GM12875 (cell line): Measurements from ENCODE around the gene PGAP6.
"Not testable (repeated sequence)": the region's sequence is repeated elsewhere in the genome, so short reads cannot be mapped to it uniquely, and the experiment has no call there.

Experiments
- H3K4me3 ChIP-seq: one replicate; pipeline ENCODE4 v1.5.1; 2011; ENCODE audit warnings: low read depth, low read length, control low read depth
- TF ChIP-seq, protein P1 (sequence below): IDR thresholded peaks from 2 replicates; pipeline ENCODE4 v1.5.1; 2011; ENCODE audit warnings: low read depth, mild to moderate bottlenecking, control low read depth, inconsistent platforms, low read length, moderate library complexity, borderline replicate concordance; ENCODE audit not compliant: insufficient read depth

PGAP6 gene

DNA sequence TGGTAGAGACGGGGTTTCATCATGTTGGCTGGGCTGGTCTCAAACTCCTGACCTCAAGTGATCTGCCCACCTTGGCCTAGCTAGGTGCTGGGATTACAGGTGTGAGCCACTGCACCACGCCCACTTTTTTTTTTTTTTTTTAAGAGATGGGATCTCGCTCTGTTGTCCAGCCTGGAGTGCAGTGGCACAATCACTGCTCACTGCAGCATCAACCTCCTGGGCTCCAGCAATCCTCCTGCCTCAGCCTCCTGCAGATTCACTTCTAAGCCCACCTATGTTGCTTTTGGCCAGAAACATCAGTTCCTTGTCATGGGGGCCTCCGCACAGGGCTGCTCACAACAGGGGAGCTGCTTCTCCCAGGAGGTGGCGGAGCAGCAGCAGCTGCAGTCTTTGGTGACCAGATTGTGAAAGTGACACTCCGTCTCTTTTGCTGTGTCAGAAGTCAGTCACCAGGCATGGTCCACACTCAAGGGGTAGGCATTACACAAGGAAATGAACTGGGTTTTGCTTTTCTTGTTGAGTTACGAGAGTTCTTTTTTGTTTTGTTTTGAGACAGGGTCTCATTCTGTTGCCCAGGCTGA lies 10.8 kb upstream of the PGAP6 start:
- TF ChIP-seq, protein P1, sequence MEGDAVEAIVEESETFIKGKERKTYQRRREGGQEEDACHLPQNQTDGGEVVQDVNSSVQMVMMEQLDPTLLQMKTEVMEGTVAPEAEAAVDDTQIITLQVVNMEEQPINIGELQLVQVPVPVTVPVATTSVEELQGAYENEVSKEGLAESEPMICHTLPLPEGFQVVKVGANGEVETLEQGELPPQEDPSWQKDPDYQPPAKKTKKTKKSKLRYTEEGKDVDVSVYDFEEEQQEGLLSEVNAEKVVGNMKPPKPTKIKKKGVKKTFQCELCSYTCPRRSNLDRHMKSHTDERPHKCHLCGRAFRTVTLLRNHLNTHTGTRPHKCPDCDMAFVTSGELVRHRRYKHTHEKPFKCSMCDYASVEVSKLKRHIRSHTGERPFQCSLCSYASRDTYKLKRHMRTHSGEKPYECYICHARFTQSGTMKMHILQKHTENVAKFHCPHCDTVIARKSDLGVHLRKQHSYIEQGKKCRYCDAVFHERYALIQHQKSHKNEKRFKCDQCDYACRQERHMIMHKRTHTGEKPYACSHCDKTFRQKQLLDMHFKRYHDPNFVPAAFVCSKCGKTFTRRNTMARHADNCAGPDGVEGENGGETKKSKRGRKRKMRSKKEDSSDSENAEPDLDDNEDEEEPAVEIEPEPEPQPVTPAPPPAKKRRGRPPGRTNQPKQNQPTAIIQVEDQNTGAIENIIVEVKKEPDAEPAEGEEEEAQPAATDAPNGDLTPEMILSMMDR: no peak
- H3K4me3 ChIP-seq: no peak overlapping the region

- TF ChIP-seq, protein P1: peak; percentile 97
- no peak overlapping the region for H3K4me3 ChIP-seq
Measured at GRCh38 chr16:391885-392335, 10.1 kb upstream of the PGAP6 start.

DNA sequence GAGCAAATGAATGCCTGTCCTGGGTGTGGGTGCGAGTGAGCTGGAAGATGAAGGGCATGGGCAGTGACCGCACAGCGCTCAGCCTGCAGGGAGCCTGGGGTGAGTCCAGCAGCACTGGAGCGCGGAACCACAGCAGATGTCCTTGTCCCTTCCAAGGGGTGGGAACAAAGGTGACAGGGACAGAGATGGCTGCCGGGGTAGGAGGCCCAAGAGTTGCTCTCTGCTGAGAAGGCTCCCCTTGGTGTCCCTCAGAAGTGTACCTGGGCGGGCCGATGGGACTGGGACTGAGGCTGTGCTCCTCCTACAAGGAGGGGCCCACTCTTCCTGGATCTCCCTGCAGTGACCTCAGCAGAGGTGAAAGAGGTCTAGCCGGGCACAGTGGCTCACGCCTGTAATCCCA lies 7.6 kb upstream of the PGAP6 start:
- TF ChIP-seq, protein P1: no peak
- H3K4me3 ChIP-seq: no peak overlapping the region

DNA sequence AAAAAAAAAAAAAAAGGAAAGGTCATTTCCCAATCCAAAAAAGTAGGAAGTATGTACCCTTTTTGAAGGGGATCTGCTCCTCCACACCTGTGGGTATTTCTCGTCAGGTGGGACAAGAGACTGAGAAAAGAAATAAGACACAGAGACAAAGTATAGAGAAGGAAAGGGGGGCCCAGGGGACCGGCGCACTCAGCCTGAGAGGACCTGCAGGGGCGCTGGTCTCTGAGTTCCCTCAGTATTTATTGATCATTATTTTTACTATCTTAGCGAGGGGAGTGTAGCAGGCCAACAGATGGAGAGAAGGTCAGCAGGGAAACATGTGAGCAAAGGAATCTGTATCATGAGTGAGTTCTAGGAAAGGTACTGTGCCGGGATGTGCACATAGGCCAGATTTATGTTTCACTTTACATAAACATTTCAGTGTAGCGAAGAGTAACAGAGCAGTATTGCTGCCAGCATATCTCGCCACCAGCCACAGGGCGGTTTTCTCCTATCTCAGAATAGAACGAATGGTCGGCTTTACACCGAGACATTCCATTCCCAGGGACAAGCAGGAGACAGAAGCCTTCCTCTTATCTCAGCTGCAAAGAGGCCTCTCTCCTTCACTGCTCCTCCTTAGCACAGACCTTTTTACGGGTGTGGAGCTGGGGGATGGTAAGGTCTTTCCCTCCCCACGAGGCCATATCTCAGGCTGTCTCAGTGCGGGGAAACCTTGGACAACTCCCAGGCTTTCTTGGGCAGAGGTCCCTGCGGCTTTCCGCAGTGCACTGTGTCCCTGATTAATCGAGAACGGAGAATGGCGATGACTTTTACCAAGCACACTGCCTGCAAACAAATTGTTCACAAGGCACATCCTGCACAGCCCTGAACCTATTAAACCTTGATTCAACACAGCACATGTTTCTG lies 6.2 kb upstream of the PGAP6 start:
- not testable (repeated sequence) for H3K4me3 ChIP-seq

DNA sequence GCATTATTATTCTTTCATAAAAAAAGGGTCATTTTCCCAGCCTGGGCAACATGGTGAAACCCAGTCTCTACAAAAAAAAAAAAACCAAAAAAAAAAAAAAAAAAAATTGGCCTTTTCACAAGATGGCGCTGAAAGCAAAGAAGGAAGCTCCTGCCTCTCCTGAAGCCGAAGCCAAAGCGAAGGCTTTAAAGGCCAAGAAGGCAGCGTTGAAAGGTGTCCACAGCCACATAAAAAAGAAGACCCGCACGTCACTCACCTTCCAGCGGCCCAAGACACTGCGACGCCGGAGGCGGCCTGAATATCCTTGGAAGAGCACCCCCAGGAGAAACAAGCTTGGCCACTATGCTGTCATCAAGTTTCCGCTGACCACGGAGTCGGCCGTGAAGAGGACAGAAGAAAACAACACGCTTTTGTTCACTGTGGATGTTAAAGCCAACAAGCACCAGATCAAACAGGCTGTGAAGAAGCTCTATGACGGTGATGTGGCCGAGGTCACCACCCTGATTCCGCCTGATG lies 4.9 kb upstream of the PGAP6 start:
- no peak overlapping the region for H3K4me3 ChIP-seq
- TF ChIP-seq, protein P1: no peak

DNA sequence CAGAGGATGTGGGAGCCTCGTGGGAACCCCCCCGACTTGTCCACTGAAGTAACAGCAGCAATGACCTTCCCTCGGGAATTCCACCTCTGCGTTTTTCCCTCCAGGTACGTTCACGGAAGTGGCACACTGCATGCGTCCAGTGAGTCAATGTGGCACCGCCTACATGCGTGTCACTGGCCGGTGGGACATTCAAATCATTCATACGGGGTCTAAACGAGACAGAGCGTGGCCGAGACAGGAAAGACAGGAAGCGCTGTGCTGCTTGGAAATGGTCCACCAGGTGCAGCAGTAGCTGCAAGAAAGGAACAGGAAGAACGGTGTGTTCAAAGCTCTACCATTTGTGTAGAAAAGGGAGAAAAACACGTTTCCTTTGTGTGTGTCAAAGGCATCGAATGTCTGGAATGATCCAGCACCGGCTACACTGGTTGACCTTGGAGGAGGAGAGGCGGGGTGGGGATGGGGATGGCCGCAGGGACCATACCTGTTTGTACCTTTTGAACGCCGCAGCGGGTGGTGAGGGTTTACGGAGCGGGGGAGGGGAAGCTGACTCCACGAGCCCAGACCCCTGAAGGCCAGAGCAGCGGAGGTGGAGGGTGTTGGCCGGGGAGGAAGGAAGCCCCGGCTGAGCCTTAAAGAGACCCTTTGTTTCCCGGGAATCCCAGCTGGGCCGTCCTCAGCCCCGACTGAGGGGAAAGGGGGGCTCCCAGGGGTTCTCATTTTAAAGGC lies 1.7 kb upstream of the PGAP6 start:
- peak overlapping the region; percentile 17 for H3K4me3 ChIP-seq
- TF ChIP-seq, protein P1: no peak
